ENCODE results near the gene RMND5B.

Gene RMND5B

GRCh38 chr5:178153530-178154340 is 22.9 kb downstream of the RMND5B start, which contains the start of gene NHP2:
NHP2 (minus strand) TSS chr5:178153885; CDS start chr5:178153817, 68 bp downstream.
- H3K4me3 ChIP-seq (ENCODE audit: low read length) = peak within 1 kb of the TSS; percentile 94
- no peak for TF ChIP-seq ZNF274 (IDR thresholded peaks at IDR 0.05; ENCODE audit: low read depth, low read length)

GRCh38 chr5:178155065-178155464 is 24.3 kb downstream of the RMND5B start:
- H3K4me3 ChIP-seq (ENCODE audit: low read length) = no peak overlapping the region
- TF ChIP-seq ZNF274 (IDR thresholded peaks at IDR 0.05; ENCODE audit: low read depth, low read length) = no peak

GRCh38 chr5:178160176-178160575 is 29.4 kb downstream of the RMND5B start:
- H3K4me3 ChIP-seq (ENCODE audit: low read length) = no peak overlapping the region
- TF ChIP-seq ZNF274 (IDR thresholded peaks at IDR 0.05; ENCODE audit: low read depth, low read length) = no peak

- no peak overlapping the region for H3K4me3 ChIP-seq (ENCODE audit: low read length)
- no peak for TF ChIP-seq ZNF274 (IDR thresholded peaks at IDR 0.05; ENCODE audit: low read depth, low read length)
Observed at GRCh38 chr5:178162481-178162880, 31.7 kb downstream of the RMND5B start.

GRCh38 chr5:178163772-178164735 is 33.2 kb downstream of the RMND5B start:
- no peak overlapping the region; the same call in 1 of the 2 replicates for H3K4me3 ChIP-seq (ENCODE audit: low read length)
- TF ChIP-seq ZNF274 (IDR thresholded peaks at IDR 0.05; ENCODE audit: low read depth, low read length) = no peak

GRCh38 chr5:178165581-178165980 is 34.8 kb downstream of the RMND5B start:
- no peak overlapping the region for H3K4me3 ChIP-seq (ENCODE audit: low read length)

GRCh38 chr5:178170455-178170854 is 39.6 kb downstream of the RMND5B start:
- TF ChIP-seq ZNF274 (IDR thresholded peaks at IDR 0.05; ENCODE audit: low read depth, low read length) = no peak

More at GRCh38 chr5:178165581-178165980, 34.8 kb downstream of the RMND5B start:
- TF ChIP-seq ZNF274 (IDR thresholded peaks at IDR 0.05; ENCODE audit: low read depth, low read length) = no peak

GRCh38 chr5:178174456-178174855 is 43.6 kb downstream of the RMND5B start:
- no peak for TF ChIP-seq ZNF274 (IDR thresholded peaks at IDR 0.05; ENCODE audit: low read depth, low read length)
- no peak overlapping the region for H3K4me3 ChIP-seq (ENCODE audit: low read length)

More at GRCh38 chr5:178170455-178170854, 39.6 kb downstream of the RMND5B start:
- no peak overlapping the region for H3K4me3 ChIP-seq (ENCODE audit: low read length)

GRCh38 chr5:178176791-178177190 is 46.0 kb downstream of the RMND5B start:
- no peak overlapping the region for H3K4me3 ChIP-seq (ENCODE audit: low read length)
- no peak for TF ChIP-seq ZNF274 (IDR thresholded peaks at IDR 0.05; ENCODE audit: low read depth, low read length)

- H3K4me3 ChIP-seq (ENCODE audit: low read length) = no peak overlapping the region
- TF ChIP-seq ZNF274 (IDR thresholded peaks at IDR 0.05; ENCODE audit: low read depth, low read length) = no peak
Observed at GRCh38 chr5:178177569-178177968, 46.8 kb downstream of the RMND5B start.

GRCh38 chr5:178180141-178180863 is 49.5 kb downstream of the RMND5B start:
- no peak for TF ChIP-seq ZNF274 (IDR thresholded peaks at IDR 0.05; ENCODE audit: low read depth, low read length)
- H3K4me3 ChIP-seq (ENCODE audit: low read length) = no peak overlapping the region

- H3K4me3 ChIP-seq (ENCODE audit: low read length) = no peak overlapping the region
- no peak for TF ChIP-seq ZNF274 (IDR thresholded peaks at IDR 0.05; ENCODE audit: low read depth, low read length)
Observed at GRCh38 chr5:178182158-178182876, 51.5 kb downstream of the RMND5B start.

- no peak for TF ChIP-seq ZNF274 (IDR thresholded peaks at IDR 0.05; ENCODE audit: low read depth, low read length)
- H3K4me3 ChIP-seq (ENCODE audit: low read length) = no peak overlapping the region
Observed at GRCh38 chr5:178186427-178186826, 55.6 kb downstream of the RMND5B start.
